SK-N-SH treated with all-trans-retinoic acid at 6 μM for 48 hours (cell line): ENCODE measurements around the gene CCBE1.

Experiments used
- CREB5 ChIP-seq: fragments of 250-450 bp; sonication (Bioruptor Pico); IDR thresholded peaks from 2 replicates; pipeline ENCODE4 v1.5.1; 2020; ENCODE audit warnings: low read depth, mild to moderate bottlenecking, moderate library complexity
- ISL1 ChIP-seq: fragments of 250-450 bp; sonication (Bioruptor Pico); IDR thresholded peaks from 2 replicates; pipeline ENCODE4 v2.1.2; 2022; ENCODE audit warnings: mild to moderate bottlenecking, moderate library complexity
- RARB ChIP-seq: fragments of 250-450 bp; sonication (Bioruptor Pico); IDR thresholded peaks from 2 replicates; pipeline ENCODE4 v1.8.0; 2021; ENCODE audit warnings: mild to moderate bottlenecking, moderate library complexity
- ZNF8 ChIP-seq: fragments of 450-650 bp; formaldehyde crosslinking; IDR thresholded peaks from 2 replicates; pipeline ENCODE4 v1.5.0; 2020; ENCODE audit warnings: mild to moderate bottlenecking, moderate library complexity
- TF ChIP-seq, protein P1 (sequence below): fragments of 250-450 bp; sonication (Bioruptor Pico); IDR thresholded peaks from 2 replicates; pipeline ENCODE4 v1.8.0; 2020; ENCODE audit warnings: mild to moderate bottlenecking, moderate library complexity, borderline replicate concordance

GRCh38 chr18:59456657-59457056, 240.6 kb downstream of the CCBE1 start:
- no peak for TF ChIP-seq CREB5 (CRISPR knock-in tag)
- no peak for TF ChIP-seq ZNF8 (CRISPR knock-in tag)
- TF ChIP-seq, protein P1, sequence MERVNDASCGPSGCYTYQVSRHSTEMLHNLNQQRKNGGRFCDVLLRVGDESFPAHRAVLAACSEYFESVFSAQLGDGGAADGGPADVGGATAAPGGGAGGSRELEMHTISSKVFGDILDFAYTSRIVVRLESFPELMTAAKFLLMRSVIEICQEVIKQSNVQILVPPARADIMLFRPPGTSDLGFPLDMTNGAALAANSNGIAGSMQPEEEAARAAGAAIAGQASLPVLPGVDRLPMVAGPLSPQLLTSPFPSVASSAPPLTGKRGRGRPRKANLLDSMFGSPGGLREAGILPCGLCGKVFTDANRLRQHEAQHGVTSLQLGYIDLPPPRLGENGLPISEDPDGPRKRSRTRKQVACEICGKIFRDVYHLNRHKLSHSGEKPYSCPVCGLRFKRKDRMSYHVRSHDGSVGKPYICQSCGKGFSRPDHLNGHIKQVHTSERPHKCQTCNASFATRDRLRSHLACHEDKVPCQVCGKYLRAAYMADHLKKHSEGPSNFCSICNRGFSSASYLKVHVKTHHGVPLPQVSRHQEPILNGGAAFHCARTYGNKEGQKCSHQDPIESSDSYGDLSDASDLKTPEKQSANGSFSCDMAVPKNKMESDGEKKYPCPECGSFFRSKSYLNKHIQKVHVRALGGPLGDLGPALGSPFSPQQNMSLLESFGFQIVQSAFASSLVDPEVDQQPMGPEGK, result no peak
- no peak for TF ChIP-seq RARB (CRISPR knock-in tag)
- TF ChIP-seq ISL1 (CRISPR knock-in tag), result no peak
